Measurements from ENCODE around the gene PRR23E.

DNA sequence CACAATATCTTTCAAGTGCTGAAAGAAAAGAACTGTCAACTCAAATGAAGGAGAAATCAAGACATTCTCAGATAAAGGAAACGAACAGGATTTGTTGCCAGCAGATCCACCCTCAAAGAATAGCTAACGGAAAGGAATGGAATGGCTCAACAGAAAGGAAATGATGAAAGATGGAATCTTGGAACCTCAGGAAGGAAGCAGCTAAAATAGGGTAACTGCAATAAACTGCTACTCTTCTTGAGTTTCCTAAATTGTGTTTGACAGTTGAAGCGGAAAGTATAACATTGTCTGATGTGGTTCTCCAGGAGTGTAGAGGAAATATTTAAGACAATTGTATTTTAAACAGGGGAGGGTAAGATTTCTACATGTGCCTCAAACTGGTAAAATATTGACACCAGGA is 22.0 kb downstream of the PRR23E start:
- TF ChIP-seq, protein P1, sequence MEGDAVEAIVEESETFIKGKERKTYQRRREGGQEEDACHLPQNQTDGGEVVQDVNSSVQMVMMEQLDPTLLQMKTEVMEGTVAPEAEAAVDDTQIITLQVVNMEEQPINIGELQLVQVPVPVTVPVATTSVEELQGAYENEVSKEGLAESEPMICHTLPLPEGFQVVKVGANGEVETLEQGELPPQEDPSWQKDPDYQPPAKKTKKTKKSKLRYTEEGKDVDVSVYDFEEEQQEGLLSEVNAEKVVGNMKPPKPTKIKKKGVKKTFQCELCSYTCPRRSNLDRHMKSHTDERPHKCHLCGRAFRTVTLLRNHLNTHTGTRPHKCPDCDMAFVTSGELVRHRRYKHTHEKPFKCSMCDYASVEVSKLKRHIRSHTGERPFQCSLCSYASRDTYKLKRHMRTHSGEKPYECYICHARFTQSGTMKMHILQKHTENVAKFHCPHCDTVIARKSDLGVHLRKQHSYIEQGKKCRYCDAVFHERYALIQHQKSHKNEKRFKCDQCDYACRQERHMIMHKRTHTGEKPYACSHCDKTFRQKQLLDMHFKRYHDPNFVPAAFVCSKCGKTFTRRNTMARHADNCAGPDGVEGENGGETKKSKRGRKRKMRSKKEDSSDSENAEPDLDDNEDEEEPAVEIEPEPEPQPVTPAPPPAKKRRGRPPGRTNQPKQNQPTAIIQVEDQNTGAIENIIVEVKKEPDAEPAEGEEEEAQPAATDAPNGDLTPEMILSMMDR (IDR thresholded peaks at IDR 0.05): no peak
- no peak for TF ChIP-seq POLR2A (IDR thresholded peaks at IDR 0.05)
